Measurements from ENCODE around the gene SAV1.
"Not testable (repeated sequence)": the region's sequence is repeated elsewhere in the genome, so short reads cannot be mapped to it uniquely, and the experiment has no call there.

Gene SAV1

GRCh38 chr14:50667996-50668825 lies at the start of gene SAV1:
Gene SAV1 (minus strand): TSS chr14:50668306. CDS start chr14:50667967, 339 bp downstream.
- peak; percentile 86 for DNase-seq (ENCODE audit: low read depth)

GRCh38 chr14:50717811-50718210 lies 49.7 kb upstream of the SAV1 start:
- DNase-seq (ENCODE audit: low read depth), result no peak

GRCh38 chr14:50714450-50715073 lies 46.5 kb upstream of the SAV1 start:
- DNase-seq (ENCODE audit: low read depth), result peak; percentile 41

- DNase-seq (ENCODE audit: low read depth), result no peak
Measured at GRCh38 chr14:50711043-50711442, 42.9 kb upstream of the SAV1 start.

GRCh38 chr14:50705026-50705593 lies 37.0 kb upstream of the SAV1 start:
- no peak for DNase-seq (ENCODE audit: low read depth)

GRCh38 chr14:50704454-50705010 lies 36.4 kb upstream of the SAV1 start:
- DNase-seq (ENCODE audit: low read depth), result no peak

GRCh38 chr14:50697659-50698290 lies 29.7 kb upstream of the SAV1 start:
- DNase-seq (ENCODE audit: low read depth), result no peak

GRCh38 chr14:50694260-50694659 lies 26.2 kb upstream of the SAV1 start:
- not testable (repeated sequence) for DNase-seq (ENCODE audit: low read depth)

GRCh38 chr14:50688875-50689274 lies 20.8 kb upstream of the SAV1 start:
- no peak for DNase-seq (ENCODE audit: low read depth)

- no peak for DNase-seq (ENCODE audit: low read depth)
Measured at GRCh38 chr14:50679674-50680073, 11.6 kb upstream of the SAV1 start.

- DNase-seq (ENCODE audit: low read depth), result no peak
Measured at GRCh38 chr14:50678163-50678562, 10.1 kb upstream of the SAV1 start.

- peak; percentile 55 for DNase-seq (ENCODE audit: low read depth)
Measured at GRCh38 chr14:50677527-50678063, 9.5 kb upstream of the SAV1 start.

- DNase-seq (ENCODE audit: low read depth), result no peak
Measured at GRCh38 chr14:50676814-50677516, 8.9 kb upstream of the SAV1 start.

GRCh38 chr14:50675597-50675996 lies 7.5 kb upstream of the SAV1 start:
- peak; percentile 40 for DNase-seq (ENCODE audit: low read depth)

GRCh38 chr14:50670866-50671256 lies 2.8 kb upstream of the SAV1 start:
- no peak for DNase-seq (ENCODE audit: low read depth)

- no peak for DNase-seq (ENCODE audit: low read depth)
Measured at GRCh38 chr14:50670196-50670865, 2.2 kb upstream of the SAV1 start.

GRCh38 chr14:50669441-50669986 lies 1.4 kb upstream of the SAV1 start:
- DNase-seq (ENCODE audit: low read depth), result no peak

GRCh38 chr14:50668826-50669143 lies 679 bp upstream of the SAV1 start:
- DNase-seq (ENCODE audit: low read depth), result no peak

- peak; percentile 2 for DNase-seq (ENCODE audit: low read depth)
Measured at GRCh38 chr14:50667684-50667995, 466 bp downstream of the SAV1 start.

- peak; percentile 87 for DNase-seq (ENCODE audit: low read depth)
Measured at GRCh38 chr14:50666772-50667683, 1.1 kb downstream of the SAV1 start.
